ENCODE data around the gene NTRK1.

Gene NTRK1

GRCh38 chr1:156899956-156900718 lies 39.5 kb downstream of the NTRK1 start:
- DNase-seq, result no peak

DNA sequence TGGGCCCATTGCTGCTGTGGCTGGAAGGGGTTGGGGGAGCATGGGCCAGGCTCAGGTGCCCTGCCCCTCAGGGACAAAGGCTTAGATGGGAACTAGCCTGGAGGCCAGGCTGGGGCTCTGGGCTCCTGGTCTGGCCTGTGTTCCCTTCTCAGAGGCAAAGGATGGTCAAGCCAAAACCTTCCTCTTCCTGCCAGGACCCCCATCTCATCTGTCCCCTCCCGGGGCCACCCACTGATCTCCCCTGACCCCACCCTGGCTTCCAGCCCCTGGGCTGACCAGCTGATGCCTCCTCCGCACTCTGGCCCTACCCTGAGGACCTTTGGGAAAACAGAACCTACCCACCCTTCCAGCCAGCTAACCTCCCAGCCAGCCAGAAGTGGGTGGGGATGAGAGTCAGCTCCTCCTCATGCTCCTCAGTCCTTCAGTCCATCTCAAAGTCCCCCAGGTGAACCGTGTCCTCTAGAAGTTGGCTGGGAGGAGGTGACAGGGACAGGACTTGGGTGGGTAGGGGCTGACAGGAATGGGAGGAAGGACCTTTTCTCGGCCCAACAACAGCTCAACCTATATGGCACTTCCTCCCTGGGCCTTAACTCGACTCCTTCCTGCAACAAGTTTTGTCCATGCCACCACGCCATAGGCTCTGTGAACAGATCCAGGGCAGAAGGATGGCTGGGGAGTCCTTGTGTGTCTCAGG lies 40.4 kb downstream of the NTRK1 start:
- DNase-seq, result no peak

GRCh38 chr1:156901590-156901900 lies 40.9 kb downstream of the NTRK1 start:
- no peak for DNase-seq

GRCh38 chr1:156901966-156902915 lies 41.6 kb downstream of the NTRK1 start:
- no peak for DNase-seq

DNA sequence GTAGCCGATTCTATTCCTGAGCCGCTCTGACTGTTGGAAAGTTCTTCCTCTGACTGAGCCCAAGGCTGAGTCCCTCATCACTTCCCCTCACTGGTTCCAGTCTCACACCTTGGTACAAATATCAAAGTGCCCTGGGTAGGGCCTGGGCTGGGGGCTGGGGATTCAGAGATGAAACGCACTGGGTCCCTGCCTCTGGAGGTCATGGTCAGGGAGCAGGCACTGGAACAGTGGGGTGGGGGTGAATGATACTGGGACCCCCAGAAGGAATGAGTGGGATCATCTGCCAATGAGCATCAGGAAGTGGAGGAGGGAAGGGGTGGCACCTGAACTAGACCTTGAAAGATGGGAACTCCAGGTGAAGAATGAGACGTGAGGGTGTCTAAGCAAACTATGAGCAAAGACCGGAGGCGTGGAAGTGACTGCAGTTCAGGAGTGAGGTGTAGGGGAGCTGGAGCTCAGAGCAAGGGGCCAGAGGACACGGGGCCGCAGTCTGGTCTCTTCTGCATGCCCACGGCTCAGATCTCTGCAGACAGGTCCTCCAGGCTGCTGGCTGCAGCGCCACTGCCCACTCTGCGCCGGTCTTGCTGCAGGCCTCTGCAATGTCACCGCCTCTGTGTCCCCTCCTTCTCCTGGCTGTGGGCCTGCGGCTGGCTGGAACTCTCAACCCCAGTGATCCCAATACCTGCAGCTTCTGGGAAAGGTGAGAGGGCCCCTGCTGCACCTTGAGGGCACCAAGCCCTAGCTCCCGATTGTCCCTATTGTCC lies 42.8 kb downstream of the NTRK1 start:
- DNase-seq, result no peak

DNA sequence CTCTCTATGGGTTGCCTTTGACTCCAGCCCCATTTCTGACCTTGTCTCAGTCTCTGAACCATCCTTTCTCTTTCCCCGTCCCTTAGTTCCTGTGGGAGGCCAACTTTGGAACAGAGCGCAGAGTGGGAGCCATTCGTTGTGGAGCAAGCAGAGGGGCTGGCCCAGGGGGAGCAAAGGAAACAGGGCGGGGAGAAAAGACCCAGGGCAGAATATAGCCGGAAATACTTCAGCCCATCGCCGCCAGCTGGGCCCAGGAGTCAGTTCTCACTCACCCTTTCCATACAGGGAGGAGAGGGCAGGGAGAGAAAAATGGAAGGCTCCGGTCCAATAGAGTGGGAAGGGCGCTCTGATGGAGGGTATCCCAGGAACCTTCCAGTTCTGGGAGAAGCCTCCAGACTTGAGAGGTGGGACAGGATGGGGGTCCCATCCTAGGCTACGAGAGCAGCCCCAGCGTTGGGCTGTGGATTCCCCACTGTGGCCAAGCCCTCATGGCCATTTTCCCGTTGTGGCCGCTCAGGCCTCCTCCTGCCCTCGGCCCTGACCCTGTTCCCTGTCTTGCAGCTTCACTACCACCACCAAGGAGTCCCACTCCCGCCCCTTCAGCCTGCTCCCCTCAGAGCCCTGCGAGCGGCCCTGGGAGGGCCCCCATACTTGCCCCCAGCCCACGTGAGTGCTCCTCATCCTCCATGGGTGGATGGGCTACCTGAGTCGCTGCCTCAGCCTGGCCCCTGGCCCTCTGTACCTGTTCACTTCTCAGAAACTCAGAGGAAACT lies 43.7 kb downstream of the NTRK1 start:
- DNase-seq, result no peak

DNA sequence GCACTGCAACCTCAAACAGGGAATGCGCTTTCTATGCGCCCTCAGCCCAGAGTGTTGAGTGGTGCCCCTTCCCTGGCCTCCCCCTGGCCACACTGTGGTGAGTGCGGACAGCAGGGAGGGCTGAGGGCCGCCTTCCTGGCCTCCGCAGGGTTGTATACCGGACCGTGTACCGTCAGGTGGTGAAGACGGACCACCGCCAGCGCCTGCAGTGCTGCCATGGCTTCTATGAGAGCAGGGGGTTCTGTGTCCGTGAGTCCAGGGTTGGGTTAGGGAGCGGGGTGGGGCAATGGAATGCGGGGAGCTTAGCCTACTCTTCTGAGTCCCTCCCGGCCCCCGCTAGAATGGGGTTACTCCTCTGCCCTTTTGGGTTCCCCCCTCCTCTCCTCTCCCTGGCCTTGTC lies 44.5 kb downstream of the NTRK1 start:
- DNase-seq, result no peak

DNA sequence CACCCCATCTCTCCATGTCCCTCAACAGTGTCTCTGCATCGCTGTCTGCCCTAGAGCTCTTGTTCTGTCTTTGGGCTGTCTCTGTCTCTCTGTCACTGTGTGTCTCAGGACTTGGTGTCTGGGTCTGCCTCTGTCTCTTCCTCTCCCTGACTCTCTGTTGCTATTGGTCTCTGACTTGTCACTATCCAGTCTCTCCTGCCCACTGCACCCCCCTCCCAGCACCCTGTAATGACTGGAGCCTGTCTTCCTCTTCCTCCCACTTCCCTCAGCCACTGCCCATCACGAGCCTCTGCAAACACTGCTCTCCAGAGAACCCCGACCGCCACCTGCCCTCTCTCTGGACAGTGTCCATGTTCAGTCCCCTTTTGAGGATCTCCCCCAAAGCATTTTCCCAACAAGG lies 45.0 kb downstream of the NTRK1 start:
- no peak for DNase-seq

- no peak for DNase-seq
These were observed 45.7 kb downstream of the NTRK1 start for GRCh38 chr1:156906206-156906906.

DNA sequence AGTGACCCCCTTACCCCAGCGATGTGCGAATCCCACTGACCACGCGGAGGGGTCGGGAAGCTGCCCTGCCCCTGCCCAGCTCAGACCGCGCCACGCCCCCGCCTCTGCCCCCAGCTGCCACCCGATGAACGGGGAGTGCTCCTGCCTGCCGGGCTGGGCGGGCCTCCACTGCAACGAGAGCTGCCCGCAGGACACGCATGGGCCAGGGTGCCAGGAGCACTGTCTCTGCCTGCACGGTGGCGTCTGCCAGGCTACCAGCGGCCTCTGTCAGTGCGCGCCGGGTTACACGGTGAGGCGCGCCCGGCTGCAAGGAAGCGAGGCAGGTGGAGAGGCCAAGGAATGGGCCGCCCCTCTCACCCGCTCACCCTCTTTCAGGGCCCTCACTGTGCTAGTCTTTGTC lies 47.9 kb downstream of the NTRK1 start:
- no peak for DNase-seq

- no peak for DNase-seq
These were observed 48.3 kb downstream of the NTRK1 start for GRCh38 chr1:156908955-156909354.

GRCh38 chr1:156909671-156910070 lies 49.0 kb downstream of the NTRK1 start:
- DNase-seq, result no peak

DNA sequence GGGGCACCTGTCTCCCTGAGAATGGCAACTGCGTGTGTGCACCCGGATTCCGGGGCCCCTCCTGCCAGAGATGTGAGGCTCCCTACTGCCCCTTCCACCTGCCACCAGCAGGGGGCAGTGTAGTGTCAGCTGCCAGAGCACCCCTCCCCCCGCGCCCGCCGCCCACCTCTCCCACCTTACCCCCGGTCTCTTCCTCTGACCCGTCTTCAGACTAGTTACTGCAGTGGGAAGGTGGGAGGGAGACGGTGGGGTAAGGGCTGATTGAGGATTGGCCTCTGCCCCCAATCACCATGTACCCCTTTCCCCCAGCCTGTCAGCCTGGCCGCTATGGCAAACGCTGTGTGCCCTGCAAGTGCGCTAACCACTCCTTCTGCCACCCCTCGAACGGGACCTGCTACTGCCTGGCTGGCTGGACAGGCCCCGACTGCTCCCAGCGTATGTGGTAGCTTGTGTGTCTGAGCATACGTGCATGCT lies 49.7 kb downstream of the NTRK1 start:
- peak; percentile 73 for DNase-seq

DNA sequence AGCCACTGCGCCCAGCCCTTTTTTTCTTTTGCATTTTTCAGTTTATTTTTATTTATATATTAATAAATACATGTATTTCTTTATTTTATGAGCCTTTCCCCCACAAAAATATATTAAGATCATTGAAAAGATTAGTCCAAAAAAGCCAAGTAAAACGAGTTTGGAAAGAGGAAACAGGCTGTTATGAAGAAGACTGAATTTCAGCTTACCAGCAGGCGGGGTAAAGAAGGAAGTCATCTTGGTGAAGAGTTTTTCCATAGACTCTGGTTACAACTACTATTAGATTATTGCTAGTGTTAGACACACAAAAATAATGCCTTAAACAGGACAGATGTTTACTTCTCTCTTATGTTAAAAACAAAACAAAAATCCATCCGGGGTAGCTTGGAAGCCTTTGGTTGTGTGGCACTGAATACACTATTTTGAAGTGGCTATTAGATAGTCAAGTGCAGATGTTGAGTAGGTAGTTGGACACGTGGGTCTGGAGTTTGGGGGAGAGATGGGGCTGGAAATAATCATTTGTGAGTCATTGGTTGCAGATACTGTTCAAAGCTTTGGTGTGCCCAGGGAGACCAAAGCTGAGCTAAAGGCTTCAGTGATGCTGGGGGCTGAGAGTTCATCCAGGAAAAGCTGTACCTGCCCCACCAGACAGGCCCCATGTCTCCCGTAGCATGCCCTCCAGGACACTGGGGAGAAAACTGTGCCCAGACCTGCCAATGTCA lies 51.1 kb downstream of the NTRK1 start:
- DNase-seq, result no peak

- DNase-seq, result no peak
These were observed 51.6 kb downstream of the NTRK1 start for GRCh38 chr1:156912310-156912709.

DNA sequence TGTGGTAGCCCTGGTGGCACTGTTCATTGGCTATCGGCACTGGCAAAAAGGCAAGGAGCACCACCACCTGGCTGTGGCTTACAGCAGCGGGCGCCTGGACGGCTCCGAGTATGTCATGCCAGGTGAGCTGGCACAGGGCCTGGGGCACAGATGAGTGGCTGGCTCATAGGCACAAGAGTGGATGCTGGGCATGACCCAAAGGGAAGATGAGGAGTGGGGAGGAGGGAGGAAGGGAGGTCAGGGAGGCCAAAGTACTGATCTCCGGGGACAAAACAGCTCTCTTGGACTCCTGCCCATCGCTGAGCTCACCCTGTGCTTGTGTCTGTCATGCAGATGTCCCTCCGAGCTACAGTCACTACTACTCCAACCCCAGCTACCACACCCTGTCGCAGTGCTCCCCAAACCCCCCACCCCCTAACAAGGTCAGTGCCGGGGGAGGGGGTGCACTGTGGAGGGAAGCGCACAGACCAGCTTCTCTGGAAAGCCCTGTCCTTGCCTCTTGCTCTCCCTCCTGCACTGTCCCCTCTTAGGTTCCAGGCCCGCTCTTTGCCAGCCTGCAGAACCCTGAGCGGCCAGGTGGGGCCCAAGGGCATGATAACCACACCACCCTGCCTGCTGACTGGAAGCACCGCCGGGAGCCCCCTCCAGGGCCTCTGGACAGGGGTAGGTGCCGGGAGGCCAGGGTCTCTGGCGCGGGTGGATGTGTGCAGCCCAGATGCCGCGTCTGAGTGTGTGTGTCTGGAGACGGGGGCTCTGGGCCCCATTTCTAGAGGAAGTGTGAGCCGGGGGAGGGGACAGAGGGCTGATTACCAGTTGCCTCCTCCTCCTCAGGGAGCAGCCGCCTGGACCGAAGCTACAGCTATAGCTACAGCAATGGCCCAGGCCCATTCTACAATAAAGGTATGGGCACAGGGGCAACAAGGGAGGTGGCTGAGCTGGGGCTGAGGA lies 52.5 kb downstream of the NTRK1 start:
- no peak for DNase-seq

DNA sequence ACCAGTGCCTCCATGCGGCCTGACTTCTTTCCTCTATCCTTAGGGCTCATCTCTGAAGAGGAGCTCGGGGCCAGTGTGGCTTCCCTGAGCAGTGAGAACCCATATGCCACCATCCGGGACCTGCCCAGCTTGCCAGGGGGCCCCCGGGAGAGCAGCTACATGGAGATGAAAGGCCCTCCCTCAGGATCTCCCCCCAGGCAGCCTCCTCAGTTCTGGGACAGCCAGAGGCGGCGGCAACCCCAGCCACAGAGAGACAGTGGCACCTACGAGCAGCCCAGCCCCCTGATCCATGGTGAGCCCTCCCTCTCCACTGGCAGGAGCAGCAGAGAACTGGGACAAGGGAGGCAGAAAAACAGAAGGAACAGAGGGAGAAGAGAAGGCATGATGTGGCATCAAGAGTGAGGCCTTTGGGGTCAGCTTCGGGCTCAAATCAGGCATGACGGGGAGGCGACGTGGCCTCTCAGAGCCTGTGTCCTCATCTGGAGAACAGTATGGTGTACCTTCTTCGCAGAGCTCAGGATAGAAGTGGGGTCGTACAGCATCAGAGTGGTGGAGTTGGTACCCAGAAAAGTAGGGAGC lies 53.2 kb downstream of the NTRK1 start:
- DNase-seq, result no peak

GRCh38 chr1:156914440-156914856 lies 53.8 kb downstream of the NTRK1 start:
- DNase-seq, result no peak
